ENCODE results near the gene NMNAT3. TPM values are rescaled to one million over a fixed set of nuclear protein-coding genes. Genes with fewer than 3 reads are reported as not detected.

NMNAT3 gene
- total RNA-seq, 4 donors from 2014 or later: 25.0 to 41.7 (median 30.1) TPM

- peak in 1 of 2 donors; percentile 20 for DNase-seq (ENCODE audit: low spot score in 2 of 2)
- no peak overlapping the region for H3K27ac ChIP-seq
- WGBS: 63% methylated on average over 3 of the region's 3 CpGs
Observed at GRCh38 chr3:139546772-139547171, 131.0 kb downstream of the NMNAT3 start.

GRCh38 chr3:139541532-139542288 lies 136.1 kb downstream of the NMNAT3 start:
- Histone ChIP-seq H3K9me3 (no peaks in the 10 kb centered on the region), H3K4me3 (no peak overlapping the region), H3K27me3 (no peaks in the 10 kb centered on the region), H3K4me1 (peaks cover 18% of the 10 kb centered on the region), H3K36me3 (no peaks in the 10 kb centered on the region), H3K27ac (no peak overlapping the region)
- 91% methylated on average over 5 of the region's 5 CpGs for WGBS
- TF ChIP-seq EP300 (IDR thresholded peaks at IDR 0.05) (no peak), POLR2AphosphoS5 (IDR thresholded peaks at IDR 0.05) (no peak), POLR2A (IDR thresholded peaks at IDR 0.05) (no peak)
- TF ChIP-seq, protein P1, sequence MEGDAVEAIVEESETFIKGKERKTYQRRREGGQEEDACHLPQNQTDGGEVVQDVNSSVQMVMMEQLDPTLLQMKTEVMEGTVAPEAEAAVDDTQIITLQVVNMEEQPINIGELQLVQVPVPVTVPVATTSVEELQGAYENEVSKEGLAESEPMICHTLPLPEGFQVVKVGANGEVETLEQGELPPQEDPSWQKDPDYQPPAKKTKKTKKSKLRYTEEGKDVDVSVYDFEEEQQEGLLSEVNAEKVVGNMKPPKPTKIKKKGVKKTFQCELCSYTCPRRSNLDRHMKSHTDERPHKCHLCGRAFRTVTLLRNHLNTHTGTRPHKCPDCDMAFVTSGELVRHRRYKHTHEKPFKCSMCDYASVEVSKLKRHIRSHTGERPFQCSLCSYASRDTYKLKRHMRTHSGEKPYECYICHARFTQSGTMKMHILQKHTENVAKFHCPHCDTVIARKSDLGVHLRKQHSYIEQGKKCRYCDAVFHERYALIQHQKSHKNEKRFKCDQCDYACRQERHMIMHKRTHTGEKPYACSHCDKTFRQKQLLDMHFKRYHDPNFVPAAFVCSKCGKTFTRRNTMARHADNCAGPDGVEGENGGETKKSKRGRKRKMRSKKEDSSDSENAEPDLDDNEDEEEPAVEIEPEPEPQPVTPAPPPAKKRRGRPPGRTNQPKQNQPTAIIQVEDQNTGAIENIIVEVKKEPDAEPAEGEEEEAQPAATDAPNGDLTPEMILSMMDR (IDR thresholded peaks at IDR 0.05): no peak
- DNase-seq (ENCODE audit: low spot score in 2 of 2): peak in 1 of 2 donors; percentile 35

More at GRCh38 chr3:139546772-139547171, 131.0 kb downstream of the NMNAT3 start:
- Histone ChIP-seq H3K4me1 (no peaks in the 10 kb centered on the region), H3K9me3 (no peaks in the 10 kb centered on the region), H3K4me3 (no peak overlapping the region), H3K27me3 (no peaks in the 10 kb centered on the region), H3K36me3 (no peaks in the 10 kb centered on the region)
- no peak for TF ChIP-seq POLR2A (IDR thresholded peaks at IDR 0.05)
- TF ChIP-seq EP300 (IDR thresholded peaks at IDR 0.05): no peak

GRCh38 chr3:139540651-139541531 lies 136.9 kb downstream of the NMNAT3 start:
- Histone ChIP-seq H3K4me3 (no peak overlapping the region), H3K27ac (no peak overlapping the region)
- TF ChIP-seq POLR2A (IDR thresholded peaks at IDR 0.05): no peak
- TF ChIP-seq, protein P1 (IDR thresholded peaks at IDR 0.05): no peak

DNA sequence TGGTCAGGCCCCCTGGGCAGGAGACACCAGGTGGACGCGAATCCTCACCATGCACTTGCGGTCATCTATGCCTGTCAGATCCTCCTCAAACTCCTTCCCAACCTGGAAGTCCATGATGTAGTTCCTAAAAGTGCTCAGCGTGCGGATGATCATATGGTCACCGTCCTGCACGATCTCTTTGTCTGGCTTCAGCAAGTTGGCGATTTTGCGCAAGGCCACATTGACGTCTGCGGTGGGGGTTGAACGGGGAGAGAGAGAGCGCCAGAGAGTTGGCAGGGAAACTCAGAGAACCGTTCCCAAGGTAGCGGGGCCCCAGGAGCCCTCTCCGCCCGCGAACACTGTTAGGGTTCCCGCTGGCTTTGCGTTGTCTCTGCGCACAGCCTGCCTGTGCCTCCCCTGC lies 139.0 kb downstream of the NMNAT3 start:
- H3K4me3 ChIP-seq: peak overlapping the region; percentile 59
- WGBS: 66% methylated on average over 18 of the region's 21 CpGs
- H3K27ac ChIP-seq: no peak overlapping the region
- H3K9me3 ChIP-seq: no peaks in the 10 kb centered on the region
- TF ChIP-seq EP300 (IDR thresholded peaks at IDR 0.05) (no peak), POLR2A (IDR thresholded peaks at IDR 0.05) (no peak), POLR2AphosphoS5 (IDR thresholded peaks at IDR 0.05) (no peak)
- TF ChIP-seq, protein P1 (IDR thresholded peaks at IDR 0.05): no peak
- H3K27me3 ChIP-seq: no peaks in the 10 kb centered on the region
- H3K36me3 ChIP-seq: no peaks in the 10 kb centered on the region
- DNase-seq (ENCODE audit: low spot score in 2 of 2): no peak
- H3K4me1 ChIP-seq: peaks cover 36% of the 10 kb centered on the region

More at GRCh38 chr3:139540651-139541531, 136.9 kb downstream of the NMNAT3 start:
- Histone ChIP-seq H3K4me1 (peaks cover 18% of the 10 kb centered on the region), H3K9me3 (no peaks in the 10 kb centered on the region), H3K36me3 (no peaks in the 10 kb centered on the region), H3K27me3 (no peaks in the 10 kb centered on the region)
- 84% methylated on average over 6 of the region's 6 CpGs for WGBS
- no peak for DNase-seq (ENCODE audit: low spot score in 2 of 2)

- Histone ChIP-seq H3K4me1 (peaks cover 41% of the 10 kb centered on the region), H3K36me3 (no peaks in the 10 kb centered on the region), H3K27ac (no peak overlapping the region), H3K9me3 (no peaks in the 10 kb centered on the region), H3K27me3 (no peaks in the 10 kb centered on the region), H3K4me3 (no peak overlapping the region)
- DNase-seq (ENCODE audit: low spot score in 2 of 2): no peak
- TF ChIP-seq POLR2A (IDR thresholded peaks at IDR 0.05) (no peak), POLR2AphosphoS5 (IDR thresholded peaks at IDR 0.05) (no peak), EP300 (IDR thresholded peaks at IDR 0.05) (no peak)
- TF ChIP-seq, protein P1 (IDR thresholded peaks at IDR 0.05): no peak
- 84% methylated on average over 3 of the region's 5 CpGs for WGBS
Observed at GRCh38 chr3:139537795-139538621, 139.8 kb downstream of the NMNAT3 start.
